PFSK-1 (cell line): ENCODE measurements around the gene CPTP.

Experiments
- FOXP2 ChIP-seq: optimal IDR thresholded peaks from 2 replicates; pipeline ENCODE3; 2011; ENCODE audit warnings: borderline replicate concordance, control low read depth, inconsistent platforms; ENCODE audit not compliant: insufficient read depth; ENCODE audit errors: extremely low read length, extremely low read depth
- POLR2AphosphoS5 ChIP-seq: IDR thresholded peaks from 2 replicates; pipeline ENCODE4 v1.6.1; 2012; ENCODE audit warnings: low read depth, mild to moderate bottlenecking, control low read depth, low read length, moderate library complexity
- SIN3A ChIP-seq: IDR thresholded peaks from 2 replicates; pipeline ENCODE4 v1.6.1; 2012; ENCODE audit warnings: mild to moderate bottlenecking, low read length, moderate library complexity, borderline replicate concordance; ENCODE audit not compliant: insufficient read depth
- TAF1 ChIP-seq: IDR thresholded peaks from 2 replicates; pipeline ENCODE4 v1.6.1; 2012; ENCODE audit warnings: low read length, control low read depth, borderline replicate concordance; ENCODE audit not compliant: insufficient read depth
- TF ChIP-seq, protein P1 (sequence below), 2 experiments: IDR thresholded peaks; 2 replicates each; pipeline versions ENCODE4 v1.6.1 to v1.8.0; 2011 to 2012; ENCODE audit warnings: low read depth in 2 of 2, low read length in 2 of 2, control low read depth in 1 of 2, inconsistent platforms in 1 of 2, mild to moderate bottlenecking in 1 of 2, moderate library complexity in 1 of 2; ENCODE audit not compliant: insufficient read depth in 1 of 2

DNA sequence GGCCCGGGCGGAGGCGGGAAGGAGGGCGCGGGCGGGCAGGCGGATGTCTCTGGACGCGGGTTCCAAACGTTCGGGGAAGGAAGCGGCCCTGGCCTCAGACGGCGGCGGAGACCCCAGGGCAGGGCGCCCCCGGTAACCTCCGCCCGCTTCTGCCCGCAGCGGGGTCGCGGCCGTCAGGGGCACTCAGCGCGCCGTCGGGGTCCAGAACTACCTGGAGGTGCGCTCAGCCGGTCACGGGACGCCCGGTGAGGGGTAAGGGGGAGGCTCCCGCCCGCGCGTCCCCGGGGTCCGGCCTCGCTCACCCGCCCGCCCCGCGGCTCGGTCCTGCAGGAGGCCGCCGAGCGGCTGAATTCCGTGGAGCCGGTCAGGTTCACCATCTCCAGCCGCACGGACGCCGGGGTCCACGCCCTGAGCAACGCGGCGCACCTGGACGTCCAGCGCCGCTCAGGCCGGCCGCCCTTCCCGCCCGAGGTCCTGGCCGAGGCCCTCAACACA is 15.8 kb upstream of the CPTP start:
- TF ChIP-seq, protein P1, sequence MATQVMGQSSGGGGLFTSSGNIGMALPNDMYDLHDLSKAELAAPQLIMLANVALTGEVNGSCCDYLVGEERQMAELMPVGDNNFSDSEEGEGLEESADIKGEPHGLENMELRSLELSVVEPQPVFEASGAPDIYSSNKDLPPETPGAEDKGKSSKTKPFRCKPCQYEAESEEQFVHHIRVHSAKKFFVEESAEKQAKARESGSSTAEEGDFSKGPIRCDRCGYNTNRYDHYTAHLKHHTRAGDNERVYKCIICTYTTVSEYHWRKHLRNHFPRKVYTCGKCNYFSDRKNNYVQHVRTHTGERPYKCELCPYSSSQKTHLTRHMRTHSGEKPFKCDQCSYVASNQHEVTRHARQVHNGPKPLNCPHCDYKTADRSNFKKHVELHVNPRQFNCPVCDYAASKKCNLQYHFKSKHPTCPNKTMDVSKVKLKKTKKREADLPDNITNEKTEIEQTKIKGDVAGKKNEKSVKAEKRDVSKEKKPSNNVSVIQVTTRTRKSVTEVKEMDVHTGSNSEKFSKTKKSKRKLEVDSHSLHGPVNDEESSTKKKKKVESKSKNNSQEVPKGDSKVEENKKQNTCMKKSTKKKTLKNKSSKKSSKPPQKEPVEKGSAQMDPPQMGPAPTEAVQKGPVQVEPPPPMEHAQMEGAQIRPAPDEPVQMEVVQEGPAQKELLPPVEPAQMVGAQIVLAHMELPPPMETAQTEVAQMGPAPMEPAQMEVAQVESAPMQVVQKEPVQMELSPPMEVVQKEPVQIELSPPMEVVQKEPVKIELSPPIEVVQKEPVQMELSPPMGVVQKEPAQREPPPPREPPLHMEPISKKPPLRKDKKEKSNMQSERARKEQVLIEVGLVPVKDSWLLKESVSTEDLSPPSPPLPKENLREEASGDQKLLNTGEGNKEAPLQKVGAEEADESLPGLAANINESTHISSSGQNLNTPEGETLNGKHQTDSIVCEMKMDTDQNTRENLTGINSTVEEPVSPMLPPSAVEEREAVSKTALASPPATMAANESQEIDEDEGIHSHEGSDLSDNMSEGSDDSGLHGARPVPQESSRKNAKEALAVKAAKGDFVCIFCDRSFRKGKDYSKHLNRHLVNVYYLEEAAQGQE (IDR thresholded peaks at IDR 0.05; ENCODE audit: insufficient read depth in 1 of 2, low read depth in 2 of 2, low read length in 2 of 2) = no peak
- TF ChIP-seq SIN3A (no peak), POLR2AphosphoS5 (no peak), TAF1 (no peak), FOXP2 (no peak)
